Tibial nerve (tissue), 4 donors: Measurements from ENCODE around the gene CD82.

ENCODE experiments used
- CTCF ChIP-seq, 5 experiments: fragments of 200-600 bp in 3 of 5; fragments of 450-650 bp in 2 of 5; sonication (generic) in 3 of 5; IDR thresholded peaks; one replicate each; pipeline ENCODE4 v1.5.1; 2016 to 2019; ENCODE audit warnings: antibody characterized with exemption in 5 of 5, mild to moderate bottlenecking in 3 of 5, moderate library complexity in 2 of 5
- EP300 ChIP-seq, 2 donors: sonication (generic); formaldehyde crosslinking; IDR thresholded peaks; one replicate each; pipeline ENCODE4 v1.6.1; 2017; ENCODE audit warnings: antibody characterized with exemption in 2 of 2, mild to moderate bottlenecking in 1 of 2
- POLR2A ChIP-seq, 2 donors: fragments of 450-650 bp; IDR thresholded peaks; one replicate each; pipeline ENCODE4 v1.6.1; 2017; ENCODE audit warnings: antibody characterized with exemption in 2 of 2, mild to moderate bottlenecking in 2 of 2, moderate library complexity in 2 of 2

GRCh38 chr11:44528581-44528980, 36.9 kb upstream of the CD82 start:
- TF ChIP-seq CTCF (IDR thresholded peaks at IDR 0.05), result no peak
- no peak for TF ChIP-seq POLR2A (IDR thresholded peaks at IDR 0.05)
- no peak for TF ChIP-seq EP300 (IDR thresholded peaks at IDR 0.05)
